HEK293 (cell line): ENCODE data around the gene POLD1.

Source experiments
- GLIS1 ChIP-seq: fragments of 450-650 bp; formaldehyde crosslinking; IDR thresholded peaks from 2 replicates; pipeline ENCODE4 v1.5.1; 2016; ENCODE audit warnings: missing biosample characterization, missing genetic modification characterization
- HOXA7 ChIP-seq: sonication (generic); formaldehyde crosslinking; IDR thresholded peaks from 2 replicates; pipeline ENCODE4 v1.8.1; 2022; ENCODE audit warnings: missing genetic modification reagents, borderline replicate concordance
- KLF1 ChIP-seq: fragments of 450-650 bp; formaldehyde crosslinking; IDR thresholded peaks from 2 replicates; pipeline ENCODE4 v1.5.1; 2016; ENCODE audit warnings: missing biosample characterization, missing genetic modification characterization
- PATZ1 ChIP-seq: fragments of 450-650 bp; formaldehyde crosslinking; IDR thresholded peaks from 2 replicates; pipeline ENCODE4 v1.5.1; 2016; ENCODE audit warnings: missing biosample characterization, missing genetic modification characterization
- REPIN1 ChIP-seq: fragments of 450-650 bp; formaldehyde crosslinking; IDR thresholded peaks from 2 replicates; pipeline ENCODE4 v1.5.1; 2017; ENCODE audit warnings: missing biosample characterization, missing genetic modification characterization, low read depth
- REST ChIP-seq: fragments of 450-650 bp; formaldehyde crosslinking; IDR thresholded peaks from 2 replicates; pipeline ENCODE4 v1.5.1; 2016; ENCODE audit warnings: missing biosample characterization, missing genetic modification characterization
- WT1 ChIP-seq: fragments of 450-650 bp; formaldehyde crosslinking; IDR thresholded peaks from 2 replicates; pipeline ENCODE4 v1.5.1; 2016; ENCODE audit warnings: missing biosample characterization, missing genetic modification characterization
- YY2 ChIP-seq: fragments of 450-650 bp; formaldehyde crosslinking; IDR thresholded peaks from 2 replicates; pipeline ENCODE4 v1.5.1; 2016; ENCODE audit warnings: missing biosample characterization, missing genetic modification characterization
- ZBTB20 ChIP-seq: fragments of 450-650 bp; formaldehyde crosslinking; IDR thresholded peaks from 2 replicates; pipeline ENCODE4 v1.5.1; 2016; ENCODE audit warnings: missing biosample characterization, missing genetic modification characterization
- ZEB2 ChIP-seq: fragments of 450-650 bp; formaldehyde crosslinking; IDR thresholded peaks from 2 replicates; pipeline ENCODE4 v1.5.1; 2016; ENCODE audit warnings: missing biosample characterization, missing genetic modification characterization
- ZIC2 ChIP-seq: fragments of 450-650 bp; formaldehyde crosslinking; IDR thresholded peaks from 2 replicates; pipeline ENCODE4 v1.5.1; 2016; ENCODE audit warnings: missing biosample characterization, missing genetic modification characterization
- ZNF292 ChIP-seq: fragments of 450-650 bp; formaldehyde crosslinking; IDR thresholded peaks from 2 replicates; pipeline ENCODE4 v1.5.1; 2016; ENCODE audit warnings: low read depth, missing biosample characterization, missing genetic modification characterization, borderline replicate concordance
- ZNF341 ChIP-seq: fragments of 450-650 bp; formaldehyde crosslinking; IDR thresholded peaks from 2 replicates; pipeline ENCODE4; 2016; ENCODE audit warnings: low read depth, missing biosample characterization, missing genetic modification characterization
- ZNF398 ChIP-seq: fragments of 450-650 bp; formaldehyde crosslinking; IDR thresholded peaks from 2 replicates; pipeline ENCODE4 v1.5.1; 2017; ENCODE audit warnings: missing biosample characterization, missing genetic modification characterization
- ZNF518A ChIP-seq: fragments of 450-650 bp; formaldehyde crosslinking; conservative IDR thresholded peaks from 2 replicates; pipeline ENCODE4 v1.5.1; 2016; ENCODE audit warnings: low read depth, missing biosample characterization, missing genetic modification characterization
- ZNF549 ChIP-seq: fragments of 450-650 bp; IDR thresholded peaks from 2 replicates; pipeline ENCODE4 v1.5.1; 2018; ENCODE audit warnings: missing biosample characterization, missing genetic modification characterization, mild to moderate bottlenecking, inconsistent platforms, moderate library complexity
- ZNF610 ChIP-seq: fragments of 450-650 bp; formaldehyde crosslinking; IDR thresholded peaks from 2 replicates; pipeline ENCODE4 v1.5.1; 2016; ENCODE audit warnings: missing biosample characterization, missing genetic modification characterization, borderline replicate concordance
- ZNF639 ChIP-seq: fragments of 450-650 bp; formaldehyde crosslinking; IDR thresholded peaks from 2 replicates; pipeline ENCODE4 v1.5.1; 2016; ENCODE audit warnings: missing biosample characterization, missing genetic modification characterization
- ZNF692 ChIP-seq: fragments of 450-650 bp; formaldehyde crosslinking; IDR thresholded peaks from 2 replicates; pipeline ENCODE4 v1.5.1; 2016; ENCODE audit warnings: missing biosample characterization, missing genetic modification characterization

The POLD1 gene

GRCh38 chr19:50432221-50433028, 48.3 kb downstream of the POLD1 start, which contains the start of gene MYBPC2 (continued):
- TF ChIP-seq ZNF518A (tag by site-specific recombination): no peak
- TF ChIP-seq PATZ1 (tag by site-specific recombination): no peak; the same call in 1 of the 2 replicates
- TF ChIP-seq ZNF292 (tag by site-specific recombination): no peak
- TF ChIP-seq REST: no peak
- TF ChIP-seq REPIN1 (tag by site-specific recombination): no peak
- no peak for TF ChIP-seq ZNF639 (tag by site-specific recombination)
- TF ChIP-seq ZNF692 (tag by site-specific recombination): peak; percentile 73; the same call in 1 of the 2 replicates
- TF ChIP-seq WT1 (tag by site-specific recombination): peak; percentile 65
- no peak for TF ChIP-seq ZNF610 (tag by site-specific recombination)
- TF ChIP-seq ZNF398 (tag by site-specific recombination): peak; percentile 41; the same call in 1 of the 2 replicates
- peak; percentile 83 for TF ChIP-seq GLIS1
- peak; percentile 55 for TF ChIP-seq ZBTB20 (tag by site-specific recombination)
- TF ChIP-seq ZIC2 (tag by site-specific recombination): peak; percentile 61; the same call in 1 of the 2 replicates
- TF ChIP-seq KLF1 (tag by site-specific recombination): peak; percentile 52
- TF ChIP-seq ZNF341 (tag by site-specific recombination): peak; percentile 52; the same call in 1 of the 2 replicates
- no peak for TF ChIP-seq ZNF549 (tag by site-specific recombination)
- TF ChIP-seq ZEB2 (tag by site-specific recombination): 0 out of 2 replicates have a peak, but pooled peaks have one; percentile 26
- TF ChIP-seq YY2 (tag by site-specific recombination): no peak
- TF ChIP-seq HOXA7: no peak
- TF ChIP-seq, all 188 proteins: peak for 16
